SK-N-SH treated with all-trans-retinoic acid at 6 μM for 48 hours (cell line): Measurements from ENCODE around the gene QRICH2.

ENCODE experiments used
- ATAC-seq: fragments of 200-7000 bp; cut with Tn5 transposase; 3 replicates; pipeline ENCODE4 v1.9.1; 2020; ENCODE audit warnings: mild to moderate bottlenecking, moderate library complexity
- ARNTL ChIP-seq: fragments of 450-650 bp; formaldehyde crosslinking; IDR thresholded peaks from 2 replicates; pipeline ENCODE4 v1.5.0; 2020; ENCODE audit warnings: low read depth, mild to moderate bottlenecking, moderate library complexity, borderline replicate concordance
- BACH2 ChIP-seq: fragments of 250-450 bp; sonication (Bioruptor Pico); IDR thresholded peaks from 2 replicates; pipeline ENCODE4 v1.9.0; 2021; ENCODE audit warnings: mild to moderate bottlenecking, borderline replicate concordance
- CSDC2 ChIP-seq: fragments of 250-450 bp; sonication (Bioruptor Pico); IDR thresholded peaks from 2 replicates; pipeline ENCODE4 v1.5.0; 2020; ENCODE audit warnings: mild to moderate bottlenecking, moderate library complexity
- CSRNP3 ChIP-seq: fragments of 250-450 bp; sonication (Bioruptor Pico); IDR thresholded peaks from 2 replicates; pipeline ENCODE4 v1.5.1; 2021; ENCODE audit warnings: mild to moderate bottlenecking, moderate library complexity
- ESRRG ChIP-seq: fragments of 250-450 bp; sonication (Bioruptor Pico); IDR thresholded peaks from 2 replicates; pipeline ENCODE4 v1.6.1; 2021; ENCODE audit warnings: mild to moderate bottlenecking
- GLIS3 ChIP-seq: fragments of 250-450 bp; sonication (Bioruptor Pico); IDR thresholded peaks from 2 replicates; pipeline ENCODE4 v1.5.0; 2020; ENCODE audit warnings: mild to moderate bottlenecking, moderate library complexity
- ISL1 ChIP-seq: fragments of 250-450 bp; sonication (Bioruptor Pico); IDR thresholded peaks from 2 replicates; pipeline ENCODE4 v2.1.2; 2022; ENCODE audit warnings: mild to moderate bottlenecking, moderate library complexity
- OSR1 ChIP-seq: fragments of 250-450 bp; sonication (Bioruptor Pico); IDR thresholded peaks from 2 replicates; pipeline ENCODE4 v1.8.0; 2022; ENCODE audit warnings: moderate library complexity, mild to moderate bottlenecking, inconsistent platforms
- PATZ1 ChIP-seq: fragments of 250-450 bp; sonication (Bioruptor Pico); IDR thresholded peaks from 2 replicates; pipeline ENCODE4 v1.8.0; 2020; ENCODE audit warnings: mild to moderate bottlenecking, moderate library complexity, borderline replicate concordance
- PPARA ChIP-seq: fragments of 250-450 bp; sonication (Bioruptor Pico); IDR thresholded peaks from 2 replicates; pipeline ENCODE4 v1.5.0; 2020; ENCODE audit warnings: mild to moderate bottlenecking, borderline replicate concordance
- RARB ChIP-seq: fragments of 250-450 bp; sonication (Bioruptor Pico); IDR thresholded peaks from 2 replicates; pipeline ENCODE4 v1.8.0; 2021; ENCODE audit warnings: mild to moderate bottlenecking, moderate library complexity
- SNAI2 ChIP-seq: fragments of 250-450 bp; sonication (Bioruptor Pico); IDR thresholded peaks from 2 replicates; pipeline ENCODE4 v1.5.0; 2020; ENCODE audit warnings: mild to moderate bottlenecking, moderate library complexity
- TCF4 ChIP-seq: fragments of 250-450 bp; sonication (Bioruptor Pico); IDR thresholded peaks from 2 replicates; pipeline ENCODE4 v1.8.0; 2021; ENCODE audit warnings: mild to moderate bottlenecking, moderate library complexity, borderline replicate concordance
- TOX ChIP-seq: fragments of 250-450 bp; sonication (Bioruptor Pico); IDR thresholded peaks from 2 replicates; pipeline ENCODE4 v1.8.0; 2021; ENCODE audit warnings: mild to moderate bottlenecking, moderate library complexity, borderline replicate concordance
- TSHZ2 ChIP-seq: fragments of 250-450 bp; sonication (Bioruptor Pico); IDR thresholded peaks from 2 replicates; pipeline ENCODE4 v1.5.0; 2020; ENCODE audit warnings: mild to moderate bottlenecking, moderate library complexity
- ZC3H10 ChIP-seq: fragments of 250-450 bp; sonication (Bioruptor Pico); IDR thresholded peaks from 2 replicates; pipeline ENCODE4 v1.5.1; 2021; ENCODE audit warnings: mild to moderate bottlenecking, moderate library complexity
- ZFP3 ChIP-seq: fragments of 250-450 bp; sonication (Bioruptor Pico); IDR thresholded peaks from 2 replicates; pipeline ENCODE4 v1.5.0; 2020; ENCODE audit warnings: mild to moderate bottlenecking, moderate library complexity
- ZFP30 ChIP-seq: fragments of 450-650 bp; formaldehyde crosslinking; IDR thresholded peaks from 2 replicates; pipeline ENCODE4 v1.5.0; 2022; ENCODE audit warnings: mild to moderate bottlenecking, moderate library complexity
- ZNF565 ChIP-seq: fragments of 450-650 bp; formaldehyde crosslinking; conservative IDR thresholded peaks from 2 replicates; pipeline ENCODE4 v1.5.0; 2020; ENCODE audit warnings: low read depth, mild to moderate bottlenecking, moderate library complexity
- ZNF70 ChIP-seq: fragments of 450-650 bp; formaldehyde crosslinking; IDR thresholded peaks from 2 replicates; pipeline ENCODE4 v1.5.0; 2020; ENCODE audit warnings: mild to moderate bottlenecking, moderate library complexity
- ZNF8 ChIP-seq: fragments of 450-650 bp; formaldehyde crosslinking; IDR thresholded peaks from 2 replicates; pipeline ENCODE4 v1.5.0; 2020; ENCODE audit warnings: mild to moderate bottlenecking, moderate library complexity
- TF ChIP-seq, protein P1 (sequence below): fragments of 250-450 bp; sonication (Bioruptor Pico); IDR thresholded peaks from 2 replicates; pipeline ENCODE4 v1.5.1; 2020; ENCODE audit warnings: low read depth, mild to moderate bottlenecking, moderate library complexity

The QRICH2 gene

DNA sequence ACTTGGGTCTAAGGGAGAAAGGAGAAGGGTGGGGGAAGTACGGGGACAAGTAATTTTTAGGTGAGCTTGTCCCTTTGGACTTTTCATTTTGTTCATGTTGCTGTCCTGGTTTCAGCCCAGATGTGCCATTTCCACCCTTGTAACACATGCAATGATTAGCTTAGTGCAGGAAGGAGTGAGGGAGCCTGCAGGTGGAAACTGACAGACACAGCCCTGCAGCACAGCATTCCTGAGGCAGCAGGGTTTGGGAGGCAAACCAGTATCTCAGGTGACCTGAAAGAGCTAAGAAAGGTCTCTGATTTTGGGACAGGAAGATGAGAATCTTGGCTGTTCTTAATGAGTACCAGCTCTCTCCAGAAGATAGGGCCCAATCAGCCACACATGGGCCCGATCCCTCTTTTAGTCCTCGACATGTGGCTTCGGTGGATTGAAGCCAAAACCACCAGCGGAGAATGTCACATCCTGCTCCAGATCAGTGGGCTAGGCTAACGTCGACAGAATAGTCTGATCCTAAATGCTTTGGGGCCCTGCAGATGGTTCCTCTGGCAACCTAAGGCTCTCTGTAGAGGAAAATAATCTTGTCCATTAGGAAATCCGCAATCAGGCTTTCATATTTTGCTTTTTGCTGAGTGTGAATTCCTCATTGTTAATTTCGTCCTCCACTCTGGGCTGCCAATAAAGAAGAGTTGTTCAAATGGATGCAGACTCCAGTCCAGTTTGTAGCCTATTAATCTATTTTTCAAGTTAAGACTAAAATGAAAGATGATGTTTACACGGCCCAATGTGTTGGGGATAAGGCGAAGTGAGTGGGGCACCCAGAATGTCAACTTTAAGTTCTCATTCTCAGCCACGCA, 64.0 kb downstream of the QRICH2 start:
- no peak for ATAC-seq
- TF ChIP-seq TSHZ2 (CRISPR knock-in tag) (no peak), RARB (CRISPR knock-in tag) (no peak), ZNF70 (no peak), ISL1 (no peak), PPARA (no peak), SNAI2 (no peak), ZFP3 (CRISPR knock-in tag) (no peak), TOX (no peak), ZNF8 (CRISPR knock-in tag) (no peak), PATZ1 (CRISPR knock-in tag) (no peak), BACH2 (CRISPR knock-in tag) (no peak), ARNTL (no peak), OSR1 (CRISPR knock-in tag) (no peak), CSDC2 (CRISPR knock-in tag) (no peak), ZFP30 (CRISPR knock-in tag) (no peak)
- TF ChIP-seq, protein P1, sequence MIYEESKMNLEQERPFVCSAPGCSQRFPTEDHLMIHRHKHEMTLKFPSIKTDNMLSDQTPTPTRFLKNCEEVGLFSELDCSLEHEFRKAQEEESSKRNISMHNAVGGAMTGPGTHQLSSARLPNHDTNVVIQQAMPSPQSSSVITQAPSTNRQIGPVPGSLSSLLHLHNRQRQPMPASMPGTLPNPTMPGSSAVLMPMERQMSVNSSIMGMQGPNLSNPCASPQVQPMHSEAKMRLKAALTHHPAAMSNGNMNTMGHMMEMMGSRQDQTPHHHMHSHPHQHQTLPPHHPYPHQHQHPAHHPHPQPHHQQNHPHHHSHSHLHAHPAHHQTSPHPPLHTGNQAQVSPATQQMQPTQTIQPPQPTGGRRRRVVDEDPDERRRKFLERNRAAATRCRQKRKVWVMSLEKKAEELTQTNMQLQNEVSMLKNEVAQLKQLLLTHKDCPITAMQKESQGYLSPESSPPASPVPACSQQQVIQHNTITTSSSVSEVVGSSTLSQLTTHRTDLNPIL: no peak

- no peak for TF ChIP-seq ZC3H10 (CRISPR knock-in tag)
- no peak for TF ChIP-seq ZFP30 (CRISPR knock-in tag)
- no peak for TF ChIP-seq ZNF565
- TF ChIP-seq CSDC2 (CRISPR knock-in tag): no peak
- TF ChIP-seq TCF4: no peak
- TF ChIP-seq TOX: no peak
- no peak for TF ChIP-seq PATZ1 (CRISPR knock-in tag)
- no peak for TF ChIP-seq ZFP3 (CRISPR knock-in tag)
- no peak for TF ChIP-seq ISL1
- no peak for TF ChIP-seq RARB (CRISPR knock-in tag)
- no peak for TF ChIP-seq ZNF8 (CRISPR knock-in tag)
- no peak for TF ChIP-seq TSHZ2 (CRISPR knock-in tag)
- TF ChIP-seq ARNTL: no peak
- no peak for TF ChIP-seq GLIS3 (CRISPR knock-in tag)
- no peak for TF ChIP-seq PPARA
- TF ChIP-seq, protein P1: no peak
- no peak for TF ChIP-seq ESRRG (CRISPR knock-in tag)
- TF ChIP-seq CSRNP3 (CRISPR knock-in tag): no peak
- no peak for ATAC-seq
Measured at GRCh38 chr17:76241691-76242255, 66.3 kb downstream of the QRICH2 start.
